NCI-H146 (cell line): ENCODE data around the gene TRPV2.

Experiments
- DNase-seq: peaks from one replicate; lab custom pipeline; 2025; lab: John Stamatoyannopoulos, UW

TRPV2 gene

DNA sequence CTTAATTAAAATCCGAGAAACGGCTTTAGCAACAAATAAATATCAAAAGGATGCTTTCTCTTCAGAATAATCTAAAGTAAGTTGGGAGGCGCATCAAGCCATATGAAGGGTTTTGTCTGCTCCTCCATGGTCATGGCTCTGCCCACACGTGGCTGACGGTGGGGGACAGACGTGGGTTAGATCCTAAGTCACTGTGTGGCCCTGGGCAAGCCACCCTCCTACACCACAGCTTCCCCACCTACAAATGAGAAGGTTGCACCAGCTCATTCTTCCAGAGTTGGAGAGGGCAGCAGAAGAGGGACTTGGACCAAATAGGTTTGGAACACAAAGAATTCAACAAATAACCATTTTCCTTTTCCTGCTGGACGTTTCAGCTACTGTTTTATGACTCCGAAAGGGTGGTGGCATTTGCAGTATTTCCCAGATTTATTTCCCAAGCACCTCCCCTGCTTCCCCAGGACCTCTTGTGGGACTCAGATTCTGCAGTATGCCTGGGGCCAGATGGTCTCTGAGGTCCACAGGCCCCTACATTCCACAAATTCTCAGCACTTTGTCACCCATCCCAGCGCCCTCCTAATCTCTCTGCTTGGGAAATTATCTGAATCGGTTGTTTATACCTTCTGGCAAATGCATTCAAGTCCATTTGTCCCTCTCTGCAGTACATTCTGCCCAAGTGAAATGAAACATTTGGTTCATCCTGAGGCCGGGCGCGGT, 58.8 kb downstream of the TRPV2 start:
- DNase-seq = no peak

DNA sequence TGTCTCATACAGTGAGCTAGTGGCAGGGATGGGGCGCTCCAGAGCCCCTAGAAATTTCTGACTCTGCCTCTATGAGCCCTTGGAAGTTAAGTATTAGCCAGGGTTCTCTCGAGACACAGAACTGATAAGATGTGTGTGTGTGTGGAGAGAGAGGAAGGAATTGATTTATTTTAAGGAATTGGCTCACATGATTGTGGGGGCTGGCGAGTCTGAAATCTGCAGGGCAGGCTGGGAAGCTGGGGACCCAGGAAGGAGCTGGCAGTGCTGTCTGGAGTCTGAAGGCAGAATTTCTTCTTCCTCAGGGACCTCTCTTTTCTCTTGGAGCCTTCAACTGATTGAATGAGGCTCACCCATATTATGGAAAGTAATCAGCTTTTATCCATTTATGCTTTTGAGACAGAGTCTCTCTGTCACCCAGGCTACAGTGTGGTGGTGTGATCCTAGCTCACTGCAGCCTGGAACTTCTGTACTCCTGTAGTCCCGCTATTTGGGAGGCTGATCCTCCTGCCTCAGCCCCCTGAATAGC, 59.9 kb downstream of the TRPV2 start:
- DNase-seq = no peak

DNA sequence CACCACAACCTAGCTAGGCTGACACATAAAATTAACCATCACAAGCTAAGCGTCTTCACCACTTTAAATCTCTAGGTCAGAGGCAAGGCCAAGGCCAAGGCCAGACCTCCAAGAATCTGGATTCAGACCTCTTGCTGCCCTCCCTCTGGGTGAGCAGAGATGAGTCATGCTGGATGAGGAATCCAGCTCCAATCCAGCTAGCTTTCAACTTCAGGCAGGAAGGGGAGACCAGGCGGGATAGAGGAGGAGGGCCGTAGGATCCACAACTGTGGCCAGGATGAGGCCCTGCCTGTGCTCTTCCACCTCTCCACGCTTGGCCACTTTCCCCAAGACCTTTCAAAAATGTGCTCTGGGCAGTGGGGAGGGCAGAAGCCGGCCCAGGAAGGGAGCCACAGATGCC, 61.9 kb downstream of the TRPV2 start:
- DNase-seq = no peak

DNA sequence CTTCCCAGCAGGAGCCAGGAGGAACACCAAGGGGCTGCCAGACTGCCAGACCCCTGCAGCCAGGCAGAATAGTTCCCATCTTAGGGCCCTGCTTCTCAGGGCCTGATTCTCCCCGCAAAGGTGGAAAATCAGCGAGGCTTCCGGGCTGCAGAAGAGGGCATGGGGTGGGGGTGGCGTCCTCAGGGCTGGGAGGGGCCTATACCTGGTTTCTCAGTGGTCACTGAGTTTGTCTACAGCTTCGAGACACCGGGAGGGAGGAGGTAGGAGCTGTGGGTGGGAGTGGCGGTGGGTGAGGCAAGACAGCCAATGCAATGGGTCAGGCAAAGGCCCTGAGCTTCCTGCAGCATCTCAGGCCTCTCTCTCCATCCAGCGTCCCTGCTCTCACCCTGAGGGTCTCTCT, 62.3 kb downstream of the TRPV2 start:
- no peak for DNase-seq

DNA sequence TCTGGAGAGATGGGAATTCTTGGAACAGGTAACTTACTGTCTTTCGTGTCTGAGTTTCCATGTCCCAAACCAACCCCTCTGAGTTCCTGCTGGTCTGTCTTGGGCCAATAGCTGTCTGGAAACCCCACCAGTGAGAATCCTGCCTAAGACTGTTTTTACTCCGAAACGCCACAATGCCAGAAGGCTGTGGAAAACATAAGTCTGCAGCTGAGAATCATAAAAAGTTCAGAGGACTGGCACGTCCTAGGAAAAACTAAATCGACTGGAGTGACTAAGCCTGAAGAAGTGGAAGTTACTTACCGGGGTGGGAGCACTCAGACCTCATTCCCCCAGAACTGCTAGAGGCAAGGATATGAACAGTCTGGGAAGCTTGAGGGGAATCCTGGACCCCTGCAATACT, 63.3 kb downstream of the TRPV2 start:
- DNase-seq = no peak

DNA sequence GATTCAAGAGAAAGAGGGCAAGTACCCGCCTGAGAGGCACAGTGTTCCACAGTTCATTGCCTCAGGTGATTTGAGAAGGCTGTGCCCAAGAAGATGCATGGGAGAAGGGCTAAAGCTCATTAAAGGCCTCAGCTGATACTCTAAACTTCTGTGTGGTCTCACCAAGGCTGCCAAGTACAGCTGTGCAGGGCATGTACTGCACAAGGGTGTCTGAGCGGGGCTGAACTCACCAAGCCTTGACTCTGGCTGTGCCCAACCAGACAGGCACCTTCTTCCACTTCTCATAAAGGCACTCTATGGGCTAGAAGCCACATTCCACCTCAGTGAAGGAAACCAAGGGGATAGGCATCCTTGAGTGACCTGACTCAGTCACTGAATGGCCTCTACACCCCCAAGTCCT, 63.9 kb downstream of the TRPV2 start:
- DNase-seq = no peak

DNA sequence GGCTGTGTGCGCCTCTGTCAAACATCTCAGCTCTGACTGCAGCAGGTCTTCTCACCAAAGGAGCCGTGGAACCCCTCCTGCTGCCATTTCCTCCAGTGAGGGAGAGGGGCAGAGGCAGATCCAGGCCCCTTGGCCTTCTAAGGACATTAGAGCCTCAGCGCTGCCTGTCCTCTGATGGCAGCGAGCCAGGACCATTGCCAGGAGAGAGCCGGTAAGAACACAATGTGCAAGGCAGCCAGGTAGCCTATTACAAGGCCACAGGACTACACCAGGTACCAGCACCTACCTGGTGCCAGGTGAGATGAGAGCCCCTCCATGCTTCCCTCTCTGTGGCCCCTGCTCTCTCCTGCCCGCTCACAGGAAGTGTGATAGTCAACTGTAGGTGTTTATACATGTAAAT, 65.6 kb downstream of the TRPV2 start:
- DNase-seq = no peak

DNA sequence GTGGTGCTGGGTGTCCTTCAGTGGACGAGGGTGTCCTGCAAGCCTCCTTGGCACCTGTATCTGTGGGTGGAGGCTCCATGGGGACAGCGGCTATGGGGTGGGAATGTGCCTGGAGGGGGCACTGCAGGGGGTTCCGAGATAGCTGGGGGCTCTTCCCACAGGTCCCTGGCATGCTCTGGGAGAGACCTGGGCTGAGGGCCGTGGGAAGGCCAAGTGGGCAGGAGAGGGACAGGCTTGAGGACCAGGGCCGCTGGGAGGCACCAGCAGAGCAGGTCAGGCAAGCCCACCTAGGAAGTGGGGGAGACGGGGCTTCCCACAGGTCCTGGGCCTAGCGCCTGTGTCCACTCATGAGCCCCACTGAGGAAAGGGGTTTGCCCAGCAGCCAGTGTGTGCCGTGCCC, 66.9 kb downstream of the TRPV2 start:
- no peak for DNase-seq

DNA sequence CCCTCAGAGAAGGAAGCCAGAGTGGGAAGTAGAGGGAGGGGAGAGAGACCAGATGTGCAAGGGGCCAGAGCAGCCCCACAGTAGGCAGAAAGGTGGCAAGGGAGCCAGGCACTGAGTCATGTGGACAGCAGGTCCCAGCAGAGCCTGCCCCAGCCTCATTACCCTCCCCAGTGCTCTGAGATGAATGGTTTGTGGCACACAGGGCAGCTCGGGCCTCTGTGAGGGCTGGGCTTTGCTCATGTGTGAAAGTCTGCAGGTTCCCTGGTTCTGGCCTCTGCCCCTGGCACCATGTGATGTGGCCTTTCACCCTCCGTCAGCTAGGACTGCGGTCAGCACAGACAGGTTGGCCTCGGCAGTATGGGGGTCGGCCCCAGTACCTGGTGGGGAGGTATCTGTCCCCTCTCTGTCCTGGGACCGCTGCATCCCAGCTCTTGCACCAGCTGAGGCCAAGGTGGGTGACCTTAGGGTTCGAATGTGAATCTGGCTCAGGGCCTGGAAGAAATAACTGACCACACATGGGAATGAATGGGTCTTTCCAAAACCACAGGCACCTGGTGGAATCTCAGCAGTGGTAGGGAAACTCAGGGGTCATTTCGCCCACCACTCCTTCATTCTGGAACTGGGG, 67.8 kb downstream of the TRPV2 start:
- DNase-seq = no peak

DNA sequence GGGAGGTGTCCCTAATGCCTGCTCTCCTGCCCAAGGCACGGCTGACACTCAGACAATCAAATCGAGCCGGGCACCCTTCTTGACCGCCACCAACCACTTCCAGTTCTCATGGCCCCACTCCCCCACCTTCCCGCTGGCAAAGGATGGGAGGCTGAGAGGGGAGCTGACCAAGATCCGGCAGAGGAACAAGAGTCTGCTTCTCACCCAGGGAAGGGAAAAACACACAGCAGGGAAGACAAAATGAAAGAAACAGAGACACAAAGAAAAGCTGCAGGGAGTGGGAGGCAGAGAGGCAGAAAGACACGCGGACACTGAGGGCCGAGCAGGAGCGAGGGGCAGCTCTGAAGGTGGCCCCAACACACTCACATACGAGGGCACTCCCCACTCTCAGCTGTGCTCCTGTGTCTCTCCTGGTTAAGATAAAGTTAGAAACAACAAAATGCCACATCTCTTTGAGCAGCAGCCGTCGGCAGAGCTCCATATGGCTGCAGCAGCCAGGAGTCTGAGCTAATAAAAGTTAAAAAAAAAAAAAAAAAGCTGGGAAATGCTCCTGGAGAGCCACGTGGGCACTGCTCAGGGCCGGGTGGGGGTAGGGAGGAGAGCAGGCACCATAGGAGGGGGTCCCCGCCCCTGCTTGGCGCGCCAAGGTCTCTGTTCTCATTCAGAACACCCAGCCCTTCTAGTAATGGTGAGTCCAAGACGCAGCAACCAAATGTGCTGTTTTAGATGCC, 69.2 kb downstream of the TRPV2 start:
- no peak for DNase-seq
